NCI-H1417 (cell line): Measurements from ENCODE around the gene EMC7.
"Not testable (repeated sequence)": the region's sequence is repeated elsewhere in the genome, so short reads cannot be mapped to it uniquely, and the experiment has no call there.

Experiments used
- DNase-seq, 3 experiments: peaks; one replicate each; lab custom pipeline; 2025; lab: John Stamatoyannopoulos, UW

The EMC7 gene

GRCh38 chr15:34084086-34084485 lies 17.6 kb downstream of the EMC7 start:
- no peak for DNase-seq

- no peak for DNase-seq
These were observed 21.8 kb downstream of the EMC7 start for GRCh38 chr15:34079904-34080303.

GRCh38 chr15:34078900-34079299 lies 22.8 kb downstream of the EMC7 start:
- no peak for DNase-seq

GRCh38 chr15:34076785-34077184 lies 24.9 kb downstream of the EMC7 start:
- DNase-seq: no peak

- no peak for DNase-seq
These were observed 31.7 kb downstream of the EMC7 start for GRCh38 chr15:34070003-34070402.

- no peak for DNase-seq
These were observed 35.7 kb downstream of the EMC7 start for GRCh38 chr15:34065941-34066340.

- peak in 2 of 3 experiments; percentile 6 to 61 for DNase-seq
These were observed 36.4 kb downstream of the EMC7 start for GRCh38 chr15:34065261-34065660.

GRCh38 chr15:34064438-34064837 lies 37.2 kb downstream of the EMC7 start:
- DNase-seq: no peak

- no peak for DNase-seq
These were observed 41.7 kb downstream of the EMC7 start for GRCh38 chr15:34059946-34060345.

GRCh38 chr15:34059476-34059875 lies 42.2 kb downstream of the EMC7 start:
- DNase-seq: no peak

GRCh38 chr15:34056911-34057310 lies 44.8 kb downstream of the EMC7 start:
- DNase-seq: no peak

GRCh38 chr15:34055868-34056595 lies 45.6 kb downstream of the EMC7 start:
- no peak for DNase-seq

GRCh38 chr15:34054081-34054707 lies 47.5 kb downstream of the EMC7 start:
- DNase-seq: no peak

- DNase-seq: not testable (repeated sequence)
These were observed 51.3 kb downstream of the EMC7 start for GRCh38 chr15:34050385-34050784.

GRCh38 chr15:34049112-34049511 lies 52.5 kb downstream of the EMC7 start:
- no peak for DNase-seq

GRCh38 chr15:34047893-34048775 lies 53.5 kb downstream of the EMC7 start:
- DNase-seq: no peak

- DNase-seq: no peak
These were observed 55.1 kb downstream of the EMC7 start for GRCh38 chr15:34046471-34047145.

GRCh38 chr15:34043813-34044212 lies 57.8 kb downstream of the EMC7 start:
- no peak for DNase-seq

- no peak for DNase-seq
These were observed 58.3 kb downstream of the EMC7 start for GRCh38 chr15:34043391-34043790.

GRCh38 chr15:34039790-34040113 lies 61.9 kb downstream of the EMC7 start:
- no peak for DNase-seq

- peak; percentile 18 to 93 (median 81) for DNase-seq
These were observed 62.5 kb downstream of the EMC7 start, which contains the start of gene AVEN for GRCh38 chr15:34038871-34039789. AVEN (minus strand) TSS chr15:34039204; CDS start chr15:34039046, 158 bp downstream.
